HepG2 (cell line): ENCODE data around the gene AKIP1. TPM values are rescaled to one million over a fixed set of nuclear protein-coding genes. Genes with fewer than 3 reads are reported as not detected.

Experiments
- AHR ChIP-seq: IDR thresholded peaks from 2 replicates; pipeline ENCODE4 v1.6.1; 2018; ENCODE audit warnings: missing genetic modification reagents, missing compliant biosample characterization
- AKNA ChIP-seq: sonication (generic); formaldehyde crosslinking; IDR thresholded peaks from 2 replicates; pipeline ENCODE4 v1.4.0; 2020; ENCODE audit warnings: missing genetic modification reagents, borderline replicate concordance
- ATF4 ChIP-seq, 2 experiments: fragments of 450-650 bp in 1 of 2; sonication (generic) in 1 of 2; formaldehyde crosslinking; IDR thresholded peaks; 2 replicates each; pipeline versions ENCODE4 v1.5.0 to v1.8.0; 2020 to 2022; ENCODE audit warnings: mild to moderate bottlenecking in 1 of 2, missing genetic modification reagents in 1 of 2
- GABPA ChIP-seq, 2 experiments: IDR thresholded peaks; 2 replicates each; pipeline ENCODE4 v1.6.1; 2011 to 2016; ENCODE audit warnings: low read depth in 2 of 2, low read length in 1 of 2, missing biosample characterization in 1 of 2, missing genetic modification characterization in 1 of 2
- HNRNPL ChIP-seq: fragments of 200-400 bp; formaldehyde crosslinking; IDR thresholded peaks from 2 replicates; pipeline ENCODE4 v1.6.1; 2017; ENCODE audit warnings: mild to moderate bottlenecking, low read depth, low read length
- IKZF4 ChIP-seq: sonication (generic); formaldehyde crosslinking; IDR thresholded peaks from 2 replicates; pipeline ENCODE4 v1.5.1; 2020; ENCODE audit warnings: borderline replicate concordance, mild to moderate bottlenecking, low read depth, missing genetic modification reagents; ENCODE audit errors: not compliant biosample characterization
- KAT7 ChIP-seq: IDR thresholded peaks from 2 replicates; pipeline ENCODE4 v1.6.1; 2018; ENCODE audit warnings: borderline replicate concordance, missing compliant biosample characterization
- KLF12 ChIP-seq: sonication (generic); formaldehyde crosslinking; IDR thresholded peaks from 2 replicates; pipeline ENCODE4 v1.4.0; 2020; ENCODE audit warnings: missing genetic modification reagents, borderline replicate concordance
- NCOR1 ChIP-seq: fragments of 200-600 bp; sonication (generic); IDR thresholded peaks from 2 replicates; pipeline ENCODE4 v1.7.0; 2017; ENCODE audit warnings: antibody characterized with exemption, low read length, borderline replicate concordance
- NR2F2 ChIP-seq: IDR thresholded peaks from 2 replicates; pipeline ENCODE4 v1.6.1; 2012; ENCODE audit warnings: low read depth, inconsistent platforms, borderline replicate concordance
- PHF21A ChIP-seq: sonication (generic); formaldehyde crosslinking; IDR thresholded peaks from 2 replicates; pipeline ENCODE4 v1.5.0; 2020; ENCODE audit warnings: mild to moderate bottlenecking, missing genetic modification reagents
- PPARG ChIP-seq: conservative IDR thresholded peaks from 2 replicates; pipeline ENCODE4 v1.6.1; 2016; ENCODE audit warnings: missing biosample characterization, missing genetic modification reagents
- SRY ChIP-seq: sonication (generic); formaldehyde crosslinking; IDR thresholded peaks from 2 replicates; pipeline ENCODE4 v1.8.0; 2022; ENCODE audit warnings: mild to moderate bottlenecking, missing genetic modification reagents
- ZBTB21 ChIP-seq: sonication (generic); formaldehyde crosslinking; IDR thresholded peaks from 2 replicates; pipeline ENCODE4 v1.4.0; 2020; ENCODE audit warnings: missing genetic modification reagents
- ZC3H4 ChIP-seq: sonication (generic); formaldehyde crosslinking; IDR thresholded peaks from 2 replicates; pipeline ENCODE4 v1.4.0; 2020; ENCODE audit warnings: missing genetic modification reagents, borderline replicate concordance
- ZFP91 ChIP-seq: sonication (generic); formaldehyde crosslinking; IDR thresholded peaks from 2 replicates; pipeline ENCODE4 v1.9.0; 2022; ENCODE audit warnings: missing genetic modification reagents, mild to moderate bottlenecking, borderline replicate concordance
- ZNF382 ChIP-seq: sonication (generic); formaldehyde crosslinking; IDR thresholded peaks from 2 replicates; pipeline ENCODE4 v1.5.0; 2020; ENCODE audit warnings: missing genetic modification reagents, mild to moderate bottlenecking, borderline replicate concordance
- ZNF431 ChIP-seq: sonication (generic); formaldehyde crosslinking; IDR thresholded peaks from 2 replicates; pipeline ENCODE4 v1.9.0; 2022; ENCODE audit warnings: missing genetic modification reagents, low read depth, mild to moderate bottlenecking, borderline replicate concordance
- ZNF569 ChIP-seq: sonication (generic); formaldehyde crosslinking; IDR thresholded peaks from 2 replicates; pipeline ENCODE4 v1.5.0; 2020; ENCODE audit warnings: mild to moderate bottlenecking, missing genetic modification reagents, moderate library complexity, borderline replicate concordance
- ZNF629 ChIP-seq: sonication (generic); formaldehyde crosslinking; conservative IDR thresholded peaks from 2 replicates; pipeline ENCODE4 v1.5.0; 2020; ENCODE audit warnings: missing genetic modification reagents
- ZNF761 ChIP-seq: sonication (generic); formaldehyde crosslinking; conservative IDR thresholded peaks from 2 replicates; pipeline ENCODE4 v1.4.0; 2020; ENCODE audit warnings: mild to moderate bottlenecking, missing genetic modification reagents
- ZNF879 ChIP-seq: sonication (generic); formaldehyde crosslinking; IDR thresholded peaks from 2 replicates; pipeline ENCODE4 v1.8.1; 2023; ENCODE audit warnings: missing genetic modification reagents
- polyA plus RNA-seq, 8 experiments: library from polyadenylated mRNA; depleted of rRNA in 3 of 8; stranded (reverse) in 7 of 8; unstranded in 1 of 8; fragments of >200 nt; fragmentation: Illumina TruSeq in 4 of 8; extraction: Trizol in 4 of 8; gene quantifications; 2 replicates each; pipeline versions ENCODE4 v1.2.1 to v1.2.3, GENCODE V29; 2011 to 2016; ENCODE audit warnings: low read depth in 4 of 8, missing spikeins in 1 of 8, mixed read lengths in 1 of 8; ENCODE audit not compliant: insufficient read depth in 1 of 8
- total RNA-seq, 5 experiments: library from RNA; depleted of rRNA; stranded (reverse); fragments of >200 nt; fragmentation: Illumina TruSeq; extraction: Trizol; gene quantifications; 2 replicates each; pipeline ENCODE4 v1.2.3, GENCODE V29; 2016; ENCODE audit warnings: low read depth in 1 of 5

Gene AKIP1
- total and polyA plus RNA-seq, 2 of the 13 experiments (the other 11 are each of a cell fraction or from before 2014, with no cell fraction given), result 10.0 to 20.3 TPM

- TF ChIP-seq KLF12 (CRISPR knock-in tag), result no peak
- TF ChIP-seq NR2F2, result no peak
- TF ChIP-seq AKNA (CRISPR knock-in tag), result no peak
- no peak for TF ChIP-seq AHR (CRISPR knock-in tag)
- TF ChIP-seq ATF4 (CRISPR knock-in tag; IDR thresholded peaks at IDR 0.05), result no peak; a peak in 1 of 4 replicates
- TF ChIP-seq ZC3H4 (CRISPR knock-in tag), result no peak
- peak; percentile 70; the same call in 1 of the 2 replicates for TF ChIP-seq ZFP91 (CRISPR knock-in tag)
- no peak for TF ChIP-seq ZNF629
- TF ChIP-seq GABPA (IDR thresholded peaks at IDR 0.05; ENCODE audit: low read depth, low read length), result no peak
- TF ChIP-seq GABPA (CRISPR knock-in tag; IDR thresholded peaks at IDR 0.05; ENCODE audit: low read depth), result 0 out of 2 replicates have a peak, but pooled peaks have one; percentile 26
- no peak for TF ChIP-seq ZNF879 (CRISPR knock-in tag)
- TF ChIP-seq PHF21A (CRISPR knock-in tag), result peak; percentile 70
- TF ChIP-seq HNRNPL, result 0 out of 2 replicates have a peak, but pooled peaks have one; percentile 47
- peak; percentile 59 for TF ChIP-seq IKZF4 (CRISPR knock-in tag)
- TF ChIP-seq ZNF382 (CRISPR knock-in tag), result no peak
- no peak for TF ChIP-seq ZNF569
- no peak for TF ChIP-seq PPARG (CRISPR knock-in tag)
- peak; percentile 74; the same call in 1 of the 2 replicates for TF ChIP-seq SRY (CRISPR knock-in tag)
- no peak for TF ChIP-seq ZNF761 (CRISPR knock-in tag)
- TF ChIP-seq ZNF431 (CRISPR knock-in tag), result 0 out of 2 replicates have a peak, but pooled peaks have one; percentile 62
- no peak for TF ChIP-seq NCOR1
- TF ChIP-seq ZBTB21 (CRISPR knock-in tag), result no peak
- peak; percentile 32; the same call in 1 of the 2 replicates for TF ChIP-seq KAT7 (CRISPR knock-in tag)
Measured at GRCh38 chr11:8911029-8911823, at the start of gene AKIP1 (continued).
